Stimulated activated CD4-positive, alpha-beta T cell treated with anti-CD3 and anti-CD28 coated beads, Interleukin-4, amount 100 ng/mL, for 48 hours (primary cell): ENCODE data around the gene HS2ST1.
"Not testable (repeated sequence)": the region's sequence is repeated elsewhere in the genome, so short reads cannot be mapped to it uniquely, and the experiment has no call there.

ENCODE experiments used
- DNase-seq, 2 donors: peaks; one replicate each; pipeline ENCODE4 v3.0.0-alpha.2; 2020; ENCODE audit warnings: low read depth in 2 of 2

The HS2ST1 gene

DNA sequence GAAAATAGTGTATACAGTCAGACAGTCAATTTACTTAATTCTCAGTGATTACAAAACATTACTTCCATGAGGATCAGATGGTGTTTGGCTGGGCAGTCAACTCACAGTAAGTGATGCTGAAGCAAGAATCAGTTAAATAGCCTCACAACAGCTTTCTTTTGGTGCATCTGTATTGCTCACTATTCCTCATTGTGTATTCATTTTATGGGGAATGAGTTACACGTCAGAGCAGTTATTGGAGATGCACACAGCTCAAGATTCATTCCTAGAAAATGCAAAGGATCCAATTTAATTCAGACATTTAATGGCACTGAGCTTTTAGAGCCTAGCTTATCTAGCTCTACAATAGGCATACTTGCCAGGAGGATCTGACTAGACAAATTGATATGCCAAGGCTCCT is 150.6 kb downstream of the HS2ST1 start:
- DNase-seq = no peak

DNA sequence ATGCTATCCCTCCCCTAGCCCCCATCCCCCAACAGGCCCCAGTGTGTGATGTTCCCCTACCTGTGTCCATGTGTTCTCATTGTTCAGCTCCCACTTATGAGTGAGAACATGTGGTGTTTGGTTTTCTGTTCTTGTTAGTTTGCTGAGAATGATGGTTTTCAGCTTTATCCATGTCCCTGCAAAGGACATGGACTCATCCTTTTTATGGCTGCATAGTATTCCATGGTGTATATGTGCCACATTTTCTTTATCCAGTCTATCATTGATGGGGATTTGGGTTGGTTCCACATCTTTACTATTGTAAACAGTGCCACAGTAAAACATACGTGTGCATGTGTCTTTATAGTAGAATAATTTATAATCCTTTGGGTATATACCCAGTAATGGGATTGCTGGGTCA is 152.3 kb downstream of the HS2ST1 start:
- DNase-seq = not testable (repeated sequence)

DNA sequence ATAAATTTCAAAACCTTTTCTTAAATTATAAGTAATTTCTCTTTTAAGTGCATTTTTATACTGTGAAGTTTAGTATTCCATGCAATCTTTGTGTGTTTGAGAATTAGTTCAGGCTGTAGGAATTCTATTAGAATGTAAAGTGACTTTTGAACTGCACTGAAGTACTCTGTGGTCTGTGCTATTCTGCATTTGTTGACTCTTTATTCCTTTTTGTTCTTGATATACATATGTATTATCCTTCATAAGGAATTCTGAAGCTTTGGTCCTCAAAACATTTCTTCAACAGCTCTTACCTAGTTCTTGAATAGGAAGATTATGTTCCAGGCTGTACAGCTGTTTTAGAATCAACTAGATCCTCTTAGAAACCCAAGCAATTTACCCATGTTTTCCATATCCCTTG is 158.0 kb downstream of the HS2ST1 start:
- no peak for DNase-seq

DNA sequence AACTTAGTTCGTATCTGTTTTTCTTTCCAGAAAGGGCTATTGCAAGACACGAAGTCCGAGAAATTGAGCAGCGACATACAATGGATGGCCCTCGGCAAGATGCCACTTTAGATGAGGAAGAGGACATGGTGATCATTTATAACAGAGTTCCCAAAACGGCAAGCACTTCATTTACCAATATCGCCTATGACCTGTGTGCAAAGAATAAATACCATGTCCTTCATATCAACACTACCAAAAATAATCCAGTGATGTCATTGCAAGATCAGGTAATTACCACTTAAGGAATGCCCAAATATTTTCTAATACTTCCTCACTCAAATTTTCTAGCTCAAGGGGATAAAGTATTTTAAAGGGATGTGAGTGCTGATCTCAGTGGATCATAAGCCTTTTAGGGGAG is 158.5 kb downstream of the HS2ST1 start:
- DNase-seq = no peak

DNA sequence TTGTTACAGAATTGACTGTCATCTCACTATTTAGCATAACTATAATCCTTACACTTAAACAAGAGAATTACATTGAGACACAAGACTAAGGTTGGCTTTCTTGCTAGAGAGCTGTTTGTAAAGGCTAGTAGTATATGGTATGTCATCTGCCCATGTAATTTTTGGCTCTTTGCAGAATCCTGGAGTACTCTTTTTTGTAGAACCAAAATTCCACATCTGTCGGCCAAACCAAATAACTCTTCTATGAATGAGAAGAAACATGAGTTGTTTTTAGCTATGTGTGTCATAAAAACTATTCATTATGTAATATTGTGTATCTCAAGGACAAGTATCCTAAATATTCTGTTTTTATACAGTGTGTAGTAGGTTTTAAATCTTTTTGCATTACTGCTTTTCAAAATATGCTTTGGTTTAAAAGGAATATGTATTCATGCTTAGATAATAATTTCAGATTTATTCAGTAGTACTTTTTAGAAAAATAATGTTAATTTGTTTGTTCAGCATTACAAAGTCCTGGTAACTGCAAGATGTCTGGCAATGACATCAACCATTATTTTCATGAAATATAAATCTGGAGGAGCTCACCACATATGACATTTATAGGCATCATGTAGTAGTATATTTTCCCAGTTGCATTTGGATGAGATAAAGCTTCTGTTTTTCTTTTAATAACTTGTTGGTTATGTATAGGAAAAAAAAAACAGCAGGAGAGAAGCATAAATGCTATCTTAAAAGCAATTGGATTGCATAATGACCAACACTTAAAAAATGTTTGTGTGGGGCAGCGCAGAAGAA is 159.8 kb downstream of the HS2ST1 start:
- DNase-seq = no peak

DNA sequence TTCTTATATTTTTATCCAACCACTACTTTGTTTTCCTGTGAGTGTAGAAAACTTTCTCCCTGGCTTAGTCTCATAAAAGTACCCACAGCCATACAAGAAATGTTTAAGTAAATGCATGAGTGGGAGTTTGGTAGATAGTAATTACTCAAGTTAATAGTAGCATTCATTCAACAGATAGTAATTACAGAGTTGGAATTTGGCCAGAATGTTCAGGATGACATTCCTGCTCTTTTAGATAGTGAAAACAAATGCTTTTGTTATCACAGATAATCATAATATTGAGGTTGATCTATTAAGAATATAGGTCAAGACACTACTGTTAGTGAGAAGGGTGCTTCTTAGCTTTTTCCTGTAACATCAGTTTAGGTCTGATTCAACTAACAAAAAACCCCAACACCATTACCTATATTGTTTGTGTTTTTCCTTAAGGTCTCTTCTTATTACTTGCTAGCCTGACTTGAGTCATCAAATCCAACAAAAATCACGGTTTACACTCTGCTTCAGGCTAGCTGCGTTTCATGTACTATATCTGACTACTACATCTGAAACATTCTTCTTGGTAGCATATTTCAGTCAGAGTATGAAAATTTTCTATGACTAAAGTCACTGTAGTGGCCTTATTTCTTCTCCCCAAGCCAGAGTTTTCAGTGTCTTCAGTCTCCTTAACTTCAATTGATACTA is 163.7 kb downstream of the HS2ST1 start:
- DNase-seq = no peak

DNA sequence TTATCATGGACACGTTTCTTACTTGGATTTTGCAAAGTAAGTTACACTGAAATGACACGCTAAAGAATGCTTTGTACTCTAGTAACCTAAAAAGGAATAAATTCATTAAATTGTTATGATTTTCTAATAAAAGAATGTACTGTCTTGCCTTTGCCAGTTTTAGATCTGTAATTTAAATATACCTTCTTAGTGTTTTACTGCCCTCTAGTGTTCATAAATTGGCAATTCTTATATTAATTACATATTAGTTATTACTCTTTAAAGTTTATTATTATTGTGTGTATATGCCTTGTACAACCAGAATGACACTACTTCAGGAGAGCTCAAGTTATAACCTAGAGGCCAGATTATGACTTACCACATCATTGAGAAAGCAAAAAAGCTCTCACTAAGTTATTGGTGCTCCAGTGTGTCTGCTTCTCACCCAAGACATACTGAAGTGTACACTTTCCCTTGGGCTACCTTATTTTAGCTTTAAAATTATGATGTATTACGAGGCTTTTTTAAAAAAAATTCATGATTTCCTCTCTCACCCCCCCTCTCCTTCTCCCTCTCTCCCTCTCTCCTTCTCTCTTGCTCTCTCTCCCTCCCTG is 169.9 kb downstream of the HS2ST1 start:
- no peak for DNase-seq

DNA sequence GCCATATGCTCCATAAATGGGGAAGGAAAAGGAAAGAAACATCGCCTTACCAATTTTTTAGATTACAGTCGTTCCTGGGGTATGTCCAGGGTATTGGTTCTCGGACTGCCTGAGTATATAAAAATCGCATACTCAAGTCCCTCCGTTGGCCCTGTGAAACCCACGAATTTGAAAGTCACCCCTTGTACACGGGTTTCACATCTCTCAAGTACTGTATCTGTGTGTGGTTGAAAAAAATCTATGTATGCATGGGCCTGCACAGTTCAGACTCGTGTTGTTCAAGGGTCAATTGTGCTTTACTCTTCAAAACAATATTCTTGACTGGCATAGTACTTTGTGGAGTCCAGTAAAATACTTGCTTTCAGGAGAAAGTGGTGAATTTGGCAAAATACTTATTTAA is 171.7 kb downstream of the HS2ST1 start:
- no peak for DNase-seq

DNA sequence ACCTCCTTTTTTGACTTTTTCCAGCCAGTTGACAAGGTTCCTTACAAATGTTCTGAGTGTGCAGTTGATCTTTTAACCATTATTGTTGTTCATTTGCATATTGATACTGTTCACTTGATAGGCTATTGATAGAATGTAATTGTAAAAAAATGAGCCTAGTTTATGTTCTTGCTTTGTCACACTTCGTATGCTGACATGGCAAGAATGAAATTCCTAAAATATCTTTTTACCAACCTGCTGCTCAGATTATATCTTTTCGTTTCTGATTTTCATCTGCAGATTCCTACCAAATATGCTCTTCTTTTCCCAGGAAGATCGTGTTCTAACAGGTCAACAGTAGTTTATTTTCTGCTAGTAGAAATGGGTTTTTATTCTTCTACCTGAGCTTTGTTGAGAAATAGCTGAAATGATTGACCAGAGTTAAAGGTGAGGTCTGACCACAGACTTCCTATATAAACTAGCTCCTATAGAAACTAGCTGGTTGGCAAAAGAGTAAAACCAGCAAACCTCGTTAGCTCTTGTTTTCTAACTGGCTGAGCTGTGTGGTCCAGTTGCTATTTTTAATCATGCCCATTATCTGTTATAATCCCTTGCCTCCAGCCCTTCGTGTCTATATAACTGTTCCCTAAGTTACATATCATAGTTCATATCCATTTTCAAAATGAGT is 174.8 kb downstream of the HS2ST1 start:
- DNase-seq = no peak

DNA sequence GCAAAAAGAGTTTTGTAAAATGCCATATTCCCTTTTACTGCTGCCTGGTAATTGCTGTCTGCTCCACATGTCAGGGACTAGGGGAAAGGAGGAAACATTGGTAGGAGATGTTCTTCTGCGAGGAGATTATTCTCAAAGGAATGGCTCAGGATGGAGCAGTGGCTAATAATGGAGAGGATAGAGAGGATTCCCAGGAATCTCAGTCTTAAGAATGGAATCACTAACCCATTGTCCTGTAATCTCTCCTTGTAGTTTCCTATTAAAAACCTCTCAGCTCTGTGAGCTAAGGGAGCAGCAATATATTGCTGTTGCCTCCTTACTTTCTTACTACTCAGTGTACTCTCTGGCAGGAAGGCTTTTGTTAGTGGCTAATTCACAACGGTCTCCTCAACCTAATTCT is 175.4 kb downstream of the HS2ST1 start:
- DNase-seq = no peak

DNA sequence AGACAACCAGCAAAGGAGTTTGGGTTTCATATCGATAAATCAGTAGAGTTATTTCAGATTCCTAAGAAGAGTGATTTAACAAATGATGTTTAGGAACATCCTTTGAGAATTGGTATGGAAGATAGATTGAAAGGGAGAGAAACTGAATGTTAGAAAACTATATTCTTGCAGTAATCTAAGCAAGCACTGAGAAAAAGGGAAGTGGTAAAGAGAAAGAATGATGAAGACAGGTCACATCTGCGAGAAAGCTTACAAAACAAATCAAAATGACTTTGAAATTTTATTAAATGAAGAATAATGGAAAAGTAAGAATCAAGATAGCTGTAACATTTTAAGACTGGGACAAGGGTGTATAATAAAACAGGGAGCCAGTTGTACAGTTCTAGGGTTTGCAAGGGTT is 177.0 kb downstream of the HS2ST1 start:
- no peak for DNase-seq

DNA sequence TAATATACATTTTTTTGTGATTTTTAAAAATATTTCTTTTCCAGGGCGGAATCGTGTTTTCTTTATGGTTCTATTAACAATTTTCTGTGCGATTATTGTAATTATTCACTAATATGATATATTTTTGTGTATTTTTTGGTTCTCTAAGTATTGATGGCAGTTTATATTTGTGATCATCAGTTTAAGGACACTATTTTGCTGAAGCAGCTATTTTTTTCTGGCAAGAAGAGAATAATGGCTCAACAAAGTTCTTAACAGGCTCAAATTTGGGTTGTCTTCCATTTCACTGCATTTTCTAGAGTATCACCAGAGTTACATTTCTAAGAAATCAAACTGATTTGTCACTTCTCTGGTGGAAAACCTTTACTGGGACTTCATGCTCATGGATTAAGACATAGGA is 178.4 kb downstream of the HS2ST1 start:
- no peak for DNase-seq

DNA sequence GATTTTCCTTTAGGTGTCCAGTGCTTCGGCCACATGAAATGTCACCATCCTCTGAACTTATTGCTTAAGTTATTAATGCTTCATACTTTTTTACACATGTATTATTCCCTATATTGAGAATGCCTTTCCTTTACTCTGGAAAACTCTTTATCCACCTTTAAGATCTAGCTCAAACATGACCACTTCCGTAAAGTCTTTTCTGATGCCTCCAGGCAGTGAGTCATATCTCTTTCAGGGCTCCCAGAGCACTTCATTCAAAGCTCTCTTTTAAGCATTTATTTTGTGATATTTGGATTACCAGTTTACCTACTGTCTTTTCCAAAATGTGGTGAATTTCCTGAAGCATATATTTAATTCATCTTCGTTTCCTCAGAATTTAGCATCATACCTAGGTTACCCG is 178.9 kb downstream of the HS2ST1 start:
- DNase-seq = no peak

DNA sequence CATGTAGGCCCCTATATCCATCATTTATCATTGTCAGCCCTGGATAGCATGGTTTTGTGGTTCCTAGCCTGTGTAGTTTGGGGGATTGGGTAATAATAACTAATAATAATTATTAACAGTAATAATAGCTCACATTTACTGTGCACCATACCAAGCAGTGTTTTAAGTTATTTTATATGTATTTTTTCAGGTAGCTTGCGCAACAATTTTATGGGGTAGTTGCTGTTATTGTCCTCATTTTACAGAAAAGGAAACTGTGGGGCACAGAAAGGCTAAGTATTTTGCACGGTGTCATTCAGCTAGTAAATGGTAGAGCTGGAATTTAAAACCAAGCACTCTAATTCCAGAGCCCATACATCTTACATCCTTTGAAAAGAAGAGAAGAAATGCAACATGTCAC is 179.8 kb downstream of the HS2ST1 start:
- no peak for DNase-seq

DNA sequence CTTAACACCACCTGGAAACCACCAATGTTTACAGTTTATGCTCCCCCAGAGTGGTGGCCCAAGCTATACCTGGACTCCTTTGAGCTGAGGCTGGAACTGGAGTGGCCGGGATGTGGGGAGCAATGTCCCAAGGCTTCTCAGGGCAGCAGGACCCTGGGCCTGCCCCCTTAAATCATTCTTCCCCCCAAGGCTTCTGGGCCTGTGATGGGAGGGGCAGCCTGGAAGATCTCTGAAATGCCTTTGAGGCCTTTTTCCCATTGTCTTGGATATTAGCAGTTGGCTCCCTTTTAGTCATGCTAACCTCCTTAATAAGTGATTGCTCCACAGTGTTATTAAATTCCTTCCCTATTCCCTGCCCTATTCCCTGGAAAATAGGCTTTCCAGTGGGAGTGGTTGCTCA is 185.8 kb downstream of the HS2ST1 start:
- DNase-seq = no peak

DNA sequence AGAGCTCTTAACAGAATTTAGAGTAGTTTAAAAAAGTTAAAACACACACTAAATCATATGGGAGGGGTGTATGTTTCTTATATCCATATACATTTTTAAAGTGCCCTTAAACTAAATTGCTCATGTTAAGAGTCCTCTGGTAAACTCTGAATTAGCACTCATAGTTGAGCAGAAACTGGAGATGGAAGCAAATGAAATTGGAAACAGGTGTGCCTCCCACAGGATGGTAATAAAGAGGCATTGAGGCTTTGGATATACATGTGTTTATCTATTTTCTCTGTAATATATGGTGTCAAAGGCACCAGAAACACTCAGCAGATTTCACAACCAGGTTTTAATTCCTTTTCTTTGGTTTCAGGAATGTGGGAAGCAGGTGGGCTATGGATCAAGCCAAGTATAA is 188.6 kb downstream of the HS2ST1 start:
- no peak for DNase-seq

DNA sequence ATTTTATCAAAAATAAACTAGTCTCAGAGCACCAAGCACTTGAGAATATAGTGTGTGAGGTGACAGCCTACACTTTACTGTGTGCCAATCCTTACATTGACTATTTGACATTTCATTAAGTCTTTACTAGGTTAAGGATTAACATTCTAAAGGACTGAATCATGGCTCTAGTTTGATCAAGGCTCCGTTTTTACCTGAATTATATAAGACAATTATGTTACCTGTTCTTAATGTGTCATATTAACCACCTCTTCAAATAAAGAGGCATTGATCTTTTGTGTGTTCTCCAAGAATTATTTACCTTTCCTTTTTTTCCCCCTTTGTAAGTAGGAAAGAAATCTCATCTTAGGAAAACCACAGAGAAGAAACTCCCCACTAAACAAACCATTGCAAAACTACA is 189.7 kb downstream of the HS2ST1 start:
- DNase-seq = no peak

DNA sequence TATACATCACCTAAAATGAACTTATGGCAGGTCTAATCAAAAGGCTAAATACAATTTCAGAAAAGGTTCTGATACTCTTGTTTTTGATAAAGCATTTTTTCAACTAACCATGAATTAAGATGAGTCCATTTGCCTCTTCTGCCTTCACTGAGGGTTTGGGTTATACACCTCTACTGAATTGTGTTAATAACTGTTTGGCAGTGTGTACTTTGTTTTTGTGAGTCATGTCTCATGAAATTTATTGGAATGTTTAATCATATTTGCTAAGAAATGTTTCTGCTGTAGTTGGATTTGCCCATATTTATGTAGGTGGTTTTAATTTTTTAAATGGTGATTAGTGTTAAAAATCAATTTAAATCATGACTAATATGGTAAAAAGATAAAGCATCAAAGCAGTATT is 190.5 kb downstream of the HS2ST1 start:
- DNase-seq = no peak

DNA sequence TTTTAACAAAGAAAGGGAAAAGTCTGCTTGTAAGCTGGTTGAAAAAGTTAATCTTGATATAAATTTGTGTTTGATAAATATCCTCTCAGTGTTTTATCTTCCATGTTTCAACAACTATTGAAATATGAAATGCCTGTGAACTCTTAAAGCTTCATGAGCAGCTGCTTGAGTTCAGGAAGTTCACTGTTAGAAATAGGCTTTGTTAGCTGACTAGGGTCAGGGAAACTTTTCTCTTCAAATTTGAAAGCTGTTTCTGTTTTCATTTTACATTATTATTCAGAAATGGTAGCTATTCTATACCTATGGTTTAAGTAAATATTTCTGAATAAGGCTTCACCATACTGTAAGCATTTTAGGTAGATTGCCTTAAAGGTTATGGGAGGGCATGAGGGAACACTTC is 191.7 kb downstream of the HS2ST1 start:
- no peak for DNase-seq

DNA sequence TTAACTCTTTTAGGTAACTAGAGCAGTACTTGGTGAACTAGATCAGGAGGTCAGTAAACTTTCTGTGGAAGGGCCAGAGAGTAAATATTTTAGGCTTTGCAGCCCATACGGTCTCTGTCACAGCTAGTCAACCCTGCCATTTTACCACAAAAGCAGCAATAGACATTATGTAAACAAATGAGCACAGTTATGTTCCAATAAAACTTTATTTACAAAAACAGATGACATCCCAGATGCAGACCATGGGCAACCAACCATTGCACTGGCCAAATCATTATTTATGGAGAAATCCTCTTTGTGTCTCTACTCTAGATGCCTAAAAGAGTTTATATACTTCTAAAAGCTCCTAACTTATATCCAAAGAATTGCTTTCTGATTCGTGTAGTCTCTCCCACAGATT is 192.4 kb downstream of the HS2ST1 start:
- no peak for DNase-seq

DNA sequence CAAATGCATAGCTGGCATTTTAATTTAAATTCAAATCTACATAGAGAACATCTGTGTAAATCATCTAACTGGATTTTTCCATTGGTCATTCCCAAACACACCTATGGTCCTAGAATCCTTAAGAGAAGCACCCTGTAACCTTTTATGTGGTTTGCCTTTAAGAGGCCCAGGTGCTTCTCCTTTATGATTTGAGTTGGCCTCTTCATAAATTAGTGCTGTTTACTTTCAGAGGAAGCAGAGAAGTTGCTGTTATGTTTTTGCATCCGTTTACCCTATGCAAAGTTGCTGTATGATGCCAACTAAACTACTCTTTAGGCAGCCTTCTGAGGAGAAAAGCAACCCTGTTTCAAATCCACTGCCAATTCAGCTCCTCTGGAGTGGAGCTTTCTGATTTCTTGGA is 193.8 kb downstream of the HS2ST1 start:
- DNase-seq = no peak

DNA sequence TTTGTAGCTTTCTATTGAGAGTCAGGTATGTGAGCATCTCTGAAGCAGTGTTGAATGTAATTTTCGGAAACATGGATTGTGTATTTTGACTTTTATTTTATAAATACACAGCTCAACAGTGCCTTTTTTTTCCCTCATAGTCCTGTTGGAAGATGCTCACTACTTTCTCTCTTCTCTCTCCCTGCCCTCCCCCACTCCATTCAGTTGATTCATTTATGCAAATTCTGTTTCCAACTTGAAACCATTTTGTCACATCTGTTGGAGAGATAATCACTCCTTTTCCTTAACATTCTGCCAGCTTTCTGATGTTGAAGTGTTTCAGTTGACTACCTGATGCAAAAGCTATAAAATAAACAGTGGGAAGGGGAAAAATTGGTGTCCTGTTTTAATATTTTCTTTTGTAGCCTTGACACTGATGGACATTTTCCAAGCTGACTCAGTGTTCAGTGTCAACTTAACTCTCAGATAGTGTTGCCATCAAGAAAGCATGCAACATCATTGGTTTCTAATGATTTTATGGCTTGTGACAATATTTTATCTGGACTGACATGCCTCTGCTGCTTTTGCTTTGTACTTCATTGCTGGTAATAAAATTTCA is 194.5 kb downstream of the HS2ST1 start:
- no peak for DNase-seq
